BE2C (cell line): ENCODE data around the gene OPN4.

ENCODE experiments used
- DNase-seq: peaks from one replicate; pipeline ENCODE4 v3.0.0-alpha.2; 2020
- H3K27me3 ChIP-seq: fragments of 250-450 bp; sonication (Bioruptor Pico); 2 replicates; pipeline ENCODE4 v1.5.1; 2020; ENCODE audit warnings: mild to moderate bottlenecking
- H3K36me3 ChIP-seq: fragments of 250-450 bp; sonication (Bioruptor Pico); 2 replicates; pipeline ENCODE4 v1.5.1; 2020; ENCODE audit warnings: mild to moderate bottlenecking
- H3K4me1 ChIP-seq: fragments of 250-450 bp; sonication (Bioruptor Pico); 2 replicates; pipeline ENCODE4 v1.5.1; 2020
- H3K4me3 ChIP-seq: 2 replicates; pipeline ENCODE4 v1.5.1; 2011; ENCODE audit warnings: low read depth, low read length
- H3K9me3 ChIP-seq: fragments of 250-450 bp; sonication (Bioruptor Pico); 2 replicates; pipeline ENCODE4 v1.5.1; 2020
- CTCF ChIP-seq: IDR thresholded peaks from 2 replicates; pipeline ENCODE4 v1.5.1; 2012; ENCODE audit warnings: mild to moderate bottlenecking, low read depth, low read length

OPN4 gene

GRCh38 chr10:86658261-86658741 is 4.0 kb downstream of the OPN4 start:
- no peaks in the 10 kb centered on the region for H3K9me3 ChIP-seq
- H3K4me1 ChIP-seq, result peaks cover 18% of the 10 kb centered on the region
- H3K36me3 ChIP-seq, result no peaks in the 10 kb centered on the region
- H3K27me3 ChIP-seq, result no peaks in the 10 kb centered on the region
- DNase-seq, result no peak
- H3K4me3 ChIP-seq, result no peak overlapping the region
- no peak for TF ChIP-seq CTCF

GRCh38 chr10:86658751-86659150 is 4.4 kb downstream of the OPN4 start:
- no peak for TF ChIP-seq CTCF
- no peaks in the 10 kb centered on the region for H3K9me3 ChIP-seq
- H3K27me3 ChIP-seq, result no peaks in the 10 kb centered on the region
- no peak overlapping the region for H3K4me3 ChIP-seq
- peaks cover 18% of the 10 kb centered on the region for H3K4me1 ChIP-seq
- no peaks in the 10 kb centered on the region for H3K36me3 ChIP-seq
- no peak for DNase-seq

GRCh38 chr10:86659161-86659691 is 4.9 kb downstream of the OPN4 start:
- no peak overlapping the region for H3K4me3 ChIP-seq
- peak; percentile 4 for DNase-seq
- H3K27me3 ChIP-seq, result no peaks in the 10 kb centered on the region
- H3K36me3 ChIP-seq, result no peaks in the 10 kb centered on the region
- H3K9me3 ChIP-seq, result no peaks in the 10 kb centered on the region
- H3K4me1 ChIP-seq, result peaks cover 15% of the 10 kb centered on the region
- TF ChIP-seq CTCF, result no peak

GRCh38 chr10:86659721-86660453 is 5.5 kb downstream of the OPN4 start:
- no peak for TF ChIP-seq CTCF
- no peak overlapping the region for H3K4me3 ChIP-seq
- H3K9me3 ChIP-seq, result no peaks in the 10 kb centered on the region
- DNase-seq, result peak; percentile 7
- H3K4me1 ChIP-seq, result peaks cover 17% of the 10 kb centered on the region
- no peaks in the 10 kb centered on the region for H3K36me3 ChIP-seq
- H3K27me3 ChIP-seq, result no peaks in the 10 kb centered on the region

- Histone ChIP-seq H3K4me1 (peaks cover 30% of the 10 kb centered on the region), H3K9me3 (no peaks in the 10 kb centered on the region), H3K4me3 (no peak overlapping the region), H3K36me3 (no peaks in the 10 kb centered on the region), H3K27me3 (no peaks in the 10 kb centered on the region)
- peak; percentile 79 for DNase-seq
- no peak for TF ChIP-seq CTCF
Measured at GRCh38 chr10:86661161-86662025, 7.0 kb downstream of the OPN4 start.
